HTERT RPE-1 (cell line): Measurements from ENCODE around the gene LPP.

Experiments
- in situ Hi-C: fragments of 300-500 bp; cut with MboI; formaldehyde crosslinking; loops from 4 replicates; pipeline ENCODE4 v1.14.3; 2020; ENCODE audit warnings: low sequenced_read_pairs

LPP gene

DNA sequence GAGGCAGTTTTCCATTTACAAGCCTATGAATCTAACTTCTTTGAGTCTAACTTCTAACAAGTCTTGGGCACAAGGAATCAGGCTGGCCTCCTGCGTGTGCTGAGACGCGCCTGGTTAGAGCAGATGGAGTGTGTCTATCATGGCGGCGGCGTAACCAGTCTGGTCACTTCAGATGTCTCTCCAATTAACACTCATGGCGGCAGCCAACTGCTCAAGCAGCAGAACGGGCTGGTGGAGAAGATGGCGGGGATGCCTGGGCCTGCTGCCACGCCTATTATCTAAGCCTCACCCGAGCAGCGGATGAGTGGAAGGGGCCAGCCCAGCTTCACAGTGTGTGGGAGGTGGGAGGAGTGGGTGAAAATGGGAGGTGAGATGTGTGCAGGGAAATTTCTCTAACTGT lies 771.4 kb downstream of the LPP start:
- in situ Hi-C loops = no loop called here

GRCh38 chr3:188926111-188926510 lies 772.2 kb downstream of the LPP start:
- in situ Hi-C loops = no loop called here

DNA sequence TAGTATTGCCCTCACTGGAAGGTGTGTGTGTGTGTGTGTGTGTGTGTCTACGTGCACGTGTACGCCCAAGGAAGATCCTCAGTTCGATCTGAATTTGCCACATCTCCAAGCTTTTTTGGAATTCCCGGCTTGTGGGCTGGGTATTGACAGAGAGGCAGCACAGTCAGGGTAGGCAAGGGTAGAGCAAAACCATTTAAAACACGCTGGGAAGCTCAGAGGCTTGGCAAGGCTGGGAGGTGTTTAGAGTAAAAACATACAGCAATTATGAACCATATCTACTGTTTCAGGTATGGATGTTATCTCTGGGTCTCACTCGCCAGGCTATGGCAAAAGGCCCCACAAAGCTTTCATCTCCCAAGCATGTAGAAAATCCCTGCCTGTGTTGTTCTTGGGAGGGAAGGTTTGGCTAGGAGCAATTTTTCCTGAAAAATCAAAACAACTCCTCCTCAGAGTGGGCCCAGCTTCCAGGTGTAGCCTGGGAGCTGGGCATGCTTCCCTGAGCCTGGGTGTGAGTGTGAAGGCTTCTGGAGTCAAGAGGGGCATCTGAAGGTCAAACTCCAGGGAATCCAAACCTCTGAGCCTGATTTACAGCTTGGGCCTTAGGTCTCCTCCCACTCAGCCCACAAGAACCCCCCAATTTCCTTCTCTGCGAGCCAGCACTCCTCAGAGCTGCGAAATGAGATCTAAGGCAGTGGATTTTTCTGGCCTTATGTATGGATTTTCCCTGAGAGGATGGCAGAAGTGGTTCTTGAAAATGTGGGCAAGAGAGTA lies 773.0 kb downstream of the LPP start:
- in situ Hi-C loops = no loop called here

GRCh38 chr3:188927971-188928370 lies 774.0 kb downstream of the LPP start:
- in situ Hi-C loops = no loop called here

DNA sequence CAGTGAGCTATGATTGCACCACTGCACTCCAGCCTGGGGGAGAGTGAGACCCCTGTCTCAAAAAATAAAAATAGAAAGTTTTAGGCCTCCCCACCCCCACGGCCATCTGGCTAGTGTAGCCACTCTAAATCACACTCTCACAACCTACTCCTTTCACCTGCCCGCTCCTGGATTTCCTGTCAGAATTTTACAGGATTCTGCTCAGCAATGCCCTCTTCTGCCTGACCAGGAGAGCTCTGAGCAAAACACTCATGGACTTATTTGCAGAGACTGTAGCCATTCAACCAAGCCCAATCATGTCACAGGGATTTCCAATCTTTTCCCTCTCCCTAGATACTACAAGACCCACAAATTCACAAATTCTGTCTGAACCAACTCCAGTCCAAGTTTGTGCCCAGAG lies 775.2 kb downstream of the LPP start:
- in situ Hi-C loops = no loop called here

DNA sequence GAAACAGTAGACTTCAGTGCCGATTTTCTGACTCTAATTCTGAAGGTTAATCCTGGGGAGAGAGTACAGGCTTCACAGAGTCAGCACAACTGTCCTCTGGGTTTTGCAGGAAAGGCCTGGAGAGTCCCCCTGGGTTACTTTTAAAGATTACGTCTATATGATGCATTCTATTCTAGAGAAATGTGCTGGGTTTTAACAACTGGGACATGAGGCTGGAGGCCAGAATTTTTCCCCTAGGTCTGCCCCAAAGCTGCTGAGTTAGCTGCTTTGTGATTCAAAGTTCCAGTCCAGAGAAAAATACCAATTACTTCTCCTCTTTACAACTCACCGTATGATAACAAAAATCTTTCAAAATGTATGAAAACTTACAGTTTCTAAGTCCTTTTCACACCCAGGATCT lies 777.1 kb downstream of the LPP start:
- in situ Hi-C loops = no loop called here

- in situ Hi-C loops = no loop called here
These were observed 777.6 kb downstream of the LPP start for GRCh38 chr3:188931531-188931930.

DNA sequence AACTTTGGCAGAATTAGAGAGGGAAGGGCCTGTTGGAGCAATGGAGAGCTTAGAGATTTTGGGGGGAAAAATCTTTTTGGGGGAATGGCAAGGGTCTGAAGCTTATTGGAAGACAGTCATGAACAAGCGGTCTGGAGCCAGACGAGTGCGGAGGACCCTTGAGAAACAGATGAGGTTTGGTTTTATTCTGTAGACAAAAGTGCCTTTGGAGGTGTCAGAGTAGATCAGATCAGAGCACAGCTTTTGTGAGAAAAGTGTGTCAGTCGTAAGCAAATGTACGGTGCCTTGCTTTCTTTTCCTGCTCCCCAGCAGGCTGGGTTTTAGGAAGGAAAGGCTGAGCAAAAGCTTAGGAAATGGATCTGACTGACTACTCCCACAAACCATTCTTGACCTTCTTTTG lies 781.0 kb downstream of the LPP start:
- in situ Hi-C loops = no loop called here

GRCh38 chr3:188936597-188937107 lies 782.7 kb downstream of the LPP start:
- in situ Hi-C loops = no loop called here

- in situ Hi-C loops = no loop called here
These were observed 783.4 kb downstream of the LPP start for GRCh38 chr3:188937389-188937788.

- in situ Hi-C loops = no loop called here
These were observed 785.0 kb downstream of the LPP start for GRCh38 chr3:188938999-188939398.

DNA sequence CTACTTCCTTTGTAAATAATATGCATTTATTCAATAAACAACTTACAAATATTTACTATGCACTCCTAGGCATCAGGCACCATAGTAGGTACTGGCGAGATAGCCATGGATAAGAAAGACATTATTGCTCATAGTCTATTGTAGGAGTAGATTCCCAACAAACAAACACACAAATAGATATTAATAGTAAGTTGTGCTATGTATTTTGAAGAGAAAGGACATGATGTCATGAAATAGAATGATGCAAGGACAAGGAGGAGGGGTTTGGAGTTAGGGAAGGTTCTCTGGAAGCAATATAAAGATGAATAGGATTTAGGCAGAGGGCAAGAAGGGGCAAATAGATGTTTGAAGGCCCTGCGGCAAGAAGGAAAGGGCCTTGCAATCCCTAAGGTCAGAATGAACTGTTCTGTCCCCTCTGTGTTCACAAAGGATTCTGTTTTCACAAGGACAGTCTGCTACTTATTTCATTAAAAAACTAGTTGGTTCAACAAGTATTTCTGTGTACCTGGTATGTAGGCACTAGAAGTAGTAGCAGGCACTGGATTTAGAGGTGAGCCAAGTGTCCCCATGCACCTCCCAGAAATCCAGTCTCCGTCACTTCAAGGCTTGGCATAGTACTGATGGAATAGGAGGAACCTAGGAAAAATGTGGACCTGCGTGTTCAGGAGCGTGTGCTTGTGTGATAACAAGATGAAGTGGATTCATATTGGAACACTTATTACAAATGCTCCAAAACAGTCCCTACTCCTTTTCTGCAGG lies 786.0 kb downstream of the LPP start:
- in situ Hi-C loops = no loop called here
